ENCODE measurements around the gene CYP3A5. TPM values are rescaled to one million over a fixed set of nuclear protein-coding genes. Genes with fewer than 3 reads are reported as not detected.

CYP3A5 gene
- total and polyA plus RNA-seq, 2 of the 13 experiments (the other 11 are each of a cell fraction or from before 2014, with no cell fraction given), result 5.7 to 9.3 TPM

- TF ChIP-seq, protein P1, sequence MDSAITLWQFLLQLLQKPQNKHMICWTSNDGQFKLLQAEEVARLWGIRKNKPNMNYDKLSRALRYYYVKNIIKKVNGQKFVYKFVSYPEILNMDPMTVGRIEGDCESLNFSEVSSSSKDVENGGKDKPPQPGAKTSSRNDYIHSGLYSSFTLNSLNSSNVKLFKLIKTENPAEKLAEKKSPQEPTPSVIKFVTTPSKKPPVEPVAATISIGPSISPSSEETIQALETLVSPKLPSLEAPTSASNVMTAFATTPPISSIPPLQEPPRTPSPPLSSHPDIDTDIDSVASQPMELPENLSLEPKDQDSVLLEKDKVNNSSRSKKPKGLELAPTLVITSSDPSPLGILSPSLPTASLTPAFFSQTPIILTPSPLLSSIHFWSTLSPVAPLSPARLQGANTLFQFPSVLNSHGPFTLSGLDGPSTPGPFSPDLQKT (CRISPR knock-in tag; IDR thresholded peaks at IDR 0.05; ENCODE audit: borderline replicate concordance), result no peak
- TF ChIP-seq, protein P2, sequence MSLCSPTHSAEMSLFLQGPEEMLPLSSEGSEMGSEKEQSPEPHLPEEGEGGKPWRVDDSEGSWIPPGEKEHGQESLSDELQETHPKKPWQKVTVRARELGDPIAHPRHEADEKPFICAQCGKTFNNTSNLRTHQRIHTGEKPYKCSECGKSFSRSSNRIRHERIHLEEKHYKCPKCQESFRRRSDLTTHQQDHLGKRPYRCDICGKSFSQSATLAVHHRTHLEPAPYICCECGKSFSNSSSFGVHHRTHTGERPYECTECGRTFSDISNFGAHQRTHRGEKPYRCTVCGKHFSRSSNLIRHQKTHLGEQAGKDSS (CRISPR knock-in tag; IDR thresholded peaks at IDR 0.05; ENCODE audit: borderline replicate concordance, low read depth), result no peak
- no peak for TF ChIP-seq HOXD1 (CRISPR knock-in tag; IDR thresholded peaks at IDR 0.05)
- no peak for TF ChIP-seq ZNF550 (CRISPR knock-in tag; IDR thresholded peaks at IDR 0.05; ENCODE audit: borderline replicate concordance)
- TF ChIP-seq ZNF460 (CRISPR knock-in tag; IDR thresholded peaks at IDR 0.05; ENCODE audit: borderline replicate concordance), result no peak
- peak; percentile 70 for TF ChIP-seq HDAC1 (CRISPR knock-in tag; IDR thresholded peaks at IDR 0.05)
- TF ChIP-seq ZNF138 (CRISPR knock-in tag; IDR thresholded peaks at IDR 0.05; ENCODE audit: low read depth), result no peak
- TF ChIP-seq RFX3 (CRISPR knock-in tag; IDR thresholded peaks at IDR 0.05), result no peak
- no peak for TF ChIP-seq NFAT5 (CRISPR knock-in tag; IDR thresholded peaks at IDR 0.05)
- peak; percentile 23; the same call in 1 of the 2 replicates for TF ChIP-seq ARNTL (CRISPR knock-in tag; IDR thresholded peaks at IDR 0.05)
- TF ChIP-seq, protein P3, sequence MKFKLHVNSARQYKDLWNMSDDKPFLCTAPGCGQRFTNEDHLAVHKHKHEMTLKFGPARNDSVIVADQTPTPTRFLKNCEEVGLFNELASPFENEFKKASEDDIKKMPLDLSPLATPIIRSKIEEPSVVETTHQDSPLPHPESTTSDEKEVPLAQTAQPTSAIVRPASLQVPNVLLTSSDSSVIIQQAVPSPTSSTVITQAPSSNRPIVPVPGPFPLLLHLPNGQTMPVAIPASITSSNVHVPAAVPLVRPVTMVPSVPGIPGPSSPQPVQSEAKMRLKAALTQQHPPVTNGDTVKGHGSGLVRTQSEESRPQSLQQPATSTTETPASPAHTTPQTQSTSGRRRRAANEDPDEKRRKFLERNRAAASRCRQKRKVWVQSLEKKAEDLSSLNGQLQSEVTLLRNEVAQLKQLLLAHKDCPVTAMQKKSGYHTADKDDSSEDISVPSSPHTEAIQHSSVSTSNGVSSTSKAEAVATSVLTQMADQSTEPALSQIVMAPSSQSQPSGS (CRISPR knock-in tag; IDR thresholded peaks at IDR 0.05), result no peak
- no peak for TF ChIP-seq AHR (CRISPR knock-in tag; IDR thresholded peaks at IDR 0.05)
- no peak for TF ChIP-seq DMTF1 (CRISPR knock-in tag; IDR thresholded peaks at IDR 0.05)
- TF ChIP-seq SIX1 (CRISPR knock-in tag; IDR thresholded peaks at IDR 0.05; ENCODE audit: borderline replicate concordance), result peak; percentile 45; the same call in 1 of the 2 replicates
- TF ChIP-seq FOSL2 (CRISPR knock-in tag; IDR thresholded peaks at IDR 0.05), result peak; percentile 36
- TF ChIP-seq SRY (CRISPR knock-in tag; IDR thresholded peaks at IDR 0.05), result no peak
- no peak for TF ChIP-seq DNMT1 (CRISPR knock-in tag; IDR thresholded peaks at IDR 0.05)
- no peak for TF ChIP-seq EEA1 (CRISPR knock-in tag; IDR thresholded peaks at IDR 0.05; ENCODE audit: borderline replicate concordance)
- no peak for TF ChIP-seq ATRX (CRISPR knock-in tag; IDR thresholded peaks at IDR 0.05; ENCODE audit: borderline replicate concordance)
Observed at GRCh38 chr7:99694201-99694911, 14.6 kb upstream of the CYP3A5 start (continued).

Measured in HepG2 (cell line).